H54 (cell line): ENCODE data around the gene TBC1D3.
"Not testable (repeated sequence)": the region's sequence is repeated elsewhere in the genome, so short reads cannot be mapped to it uniquely, and the experiment has no call there.

Experiments
- DNase-seq: peaks from one replicate; pipeline ENCODE4 v3.0.0; 2011; ENCODE audit warnings: low spot score, mixed read lengths; ENCODE audit not compliant: insufficient read length
- FAIRE-seq: peaks from 3 replicates; lab custom pipeline; 2011; peaks lifted over from hg19 to GRCh38; lab: Jason Lieb, UNC

The TBC1D3 gene

DNA sequence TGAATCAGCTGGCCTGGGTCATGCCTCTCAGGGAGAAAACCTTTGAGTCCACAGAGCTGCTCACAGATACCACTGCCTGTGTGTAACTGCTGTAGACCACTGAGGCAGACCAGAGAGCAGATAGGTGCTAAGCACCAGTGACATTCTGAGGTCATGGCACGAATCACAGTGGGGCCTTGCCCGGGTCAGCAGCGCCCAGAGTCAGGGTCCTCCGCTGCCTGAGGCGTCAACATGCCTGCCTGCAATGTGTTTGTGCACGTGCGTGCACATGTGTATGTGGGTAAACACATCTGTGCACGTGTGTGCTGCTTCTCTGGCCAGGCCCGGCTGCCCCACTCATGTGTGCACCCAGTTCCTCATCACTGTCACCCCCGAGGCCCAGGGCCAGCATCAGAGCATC lies at the start of gene TBC1D3:
TBC1D3 (minus strand) TSS at position 101 of the 400 bp plus-strand sequence. CDS start 1,526 bp downstream, outside the sequence.
- not testable (repeated sequence) for FAIRE-seq, DNase-seq

DNA sequence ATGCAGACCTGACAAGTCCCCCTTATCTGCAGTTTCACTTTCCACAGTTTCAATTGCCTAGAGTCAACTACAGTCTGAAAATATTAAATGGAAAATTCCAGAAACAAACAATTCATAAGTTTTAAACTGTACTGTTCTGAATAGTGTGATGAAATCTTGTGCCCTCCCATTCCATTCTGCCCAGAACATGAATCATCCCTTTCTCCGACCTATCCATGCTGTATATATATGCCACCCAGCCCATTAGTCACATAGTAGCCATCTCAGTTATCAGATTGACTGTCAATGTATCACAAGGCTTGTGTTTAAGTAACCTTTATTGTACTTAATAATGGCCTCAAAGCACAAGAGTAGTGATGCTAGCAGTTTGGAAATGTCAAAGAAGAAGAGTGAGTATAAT lies 40.4 kb upstream of the TBC1D3 start:
- not testable (repeated sequence) for FAIRE-seq, DNase-seq

DNA sequence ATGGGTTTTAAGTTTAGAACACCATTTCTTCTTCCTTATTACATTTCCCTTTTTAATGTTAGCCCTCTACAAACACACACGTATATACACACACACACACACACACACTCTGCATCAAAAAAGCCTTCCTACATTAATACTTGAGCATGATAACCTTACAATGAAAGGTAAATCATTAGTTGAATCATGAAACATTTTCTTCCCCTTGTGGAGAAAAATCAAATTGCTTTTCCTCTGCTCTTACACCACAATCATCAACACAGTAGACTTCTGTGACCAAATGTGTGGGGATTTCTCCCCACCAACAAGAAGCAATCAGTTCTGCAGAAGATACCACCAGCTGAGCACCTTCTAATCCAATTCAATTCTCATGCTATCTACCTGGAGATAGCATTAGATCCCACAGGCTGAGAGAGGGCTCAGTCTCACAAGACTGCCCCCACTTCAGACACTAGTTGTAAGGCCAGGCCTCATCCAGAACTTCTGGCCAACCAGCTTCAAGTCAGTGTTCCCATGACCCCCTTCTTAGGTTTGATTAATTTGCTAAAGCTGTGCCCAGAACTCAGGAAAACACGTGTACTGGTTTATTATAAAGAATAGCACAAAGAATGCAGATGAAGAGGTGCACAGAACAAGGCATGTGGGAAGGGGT lies 33.6 kb upstream of the TBC1D3 start:
- FAIRE-seq, DNase-seq: not testable (repeated sequence)

DNA sequence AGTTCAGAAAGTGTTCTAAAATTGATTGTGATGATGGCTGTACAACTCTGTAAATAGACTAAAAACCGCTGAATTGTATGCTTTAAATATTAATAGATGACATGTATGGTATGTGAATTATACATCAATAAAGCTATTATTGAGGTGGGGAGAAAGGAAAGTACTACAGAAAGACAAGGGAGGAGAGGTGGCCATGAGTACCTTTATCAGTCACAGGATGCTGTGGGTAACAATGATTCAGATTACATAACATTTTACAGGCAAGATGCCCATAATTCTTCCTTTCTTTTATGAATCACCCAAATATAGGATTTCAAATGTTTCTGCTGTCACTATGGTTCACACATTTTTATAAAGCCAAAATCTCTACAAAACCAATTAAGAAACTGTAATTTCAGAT lies 28.5 kb upstream of the TBC1D3 start:
- not testable (repeated sequence) for FAIRE-seq, DNase-seq

DNA sequence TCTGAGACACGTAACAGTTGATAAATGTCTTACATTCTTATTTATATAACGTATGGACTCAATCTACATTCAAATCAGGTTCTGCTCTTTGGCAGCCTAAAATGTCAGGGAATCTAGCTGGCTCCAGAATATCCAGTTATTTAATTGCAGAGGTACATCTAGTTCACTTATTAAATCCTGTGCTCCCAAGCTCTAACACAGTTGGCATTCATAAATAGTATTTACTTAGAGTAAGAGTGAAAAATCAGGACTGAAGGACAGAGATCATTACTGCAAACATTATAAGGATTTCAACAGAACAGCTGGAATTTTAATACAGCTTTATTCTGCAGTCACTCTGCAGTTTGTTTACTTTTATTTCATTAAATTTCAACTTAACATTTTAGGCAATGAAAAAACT lies 7.9 kb upstream of the TBC1D3 start:
- not testable (repeated sequence) for DNase-seq, FAIRE-seq

DNA sequence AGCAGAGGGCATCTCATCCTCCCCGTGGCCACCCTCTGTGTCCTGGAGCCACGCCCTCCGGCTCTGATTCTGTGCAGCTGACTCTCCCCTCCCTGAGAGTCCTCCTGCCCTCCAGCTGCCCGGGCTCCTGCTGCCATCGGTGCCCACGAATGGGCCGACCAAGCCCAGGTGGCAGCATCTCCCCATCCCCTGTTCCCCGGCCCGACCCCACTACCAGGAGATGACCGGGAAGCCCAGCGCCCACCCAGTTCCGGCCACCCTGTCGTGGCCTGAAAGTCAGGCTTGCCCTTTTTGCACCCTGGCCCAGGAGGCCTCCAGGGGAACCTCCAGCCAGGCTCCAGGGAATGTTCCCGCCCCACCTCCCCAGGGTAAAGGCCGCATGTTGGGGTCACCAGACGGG lies 57.5 kb downstream of the TBC1D3 start:
- not testable (repeated sequence) for DNase-seq, FAIRE-seq
